ENCODE results near the gene BIRC2. TPM values are rescaled to one million over a fixed set of nuclear protein-coding genes. Genes with fewer than 3 reads are reported as not detected.

The BIRC2 gene
- total and polyA plus RNA-seq, 10 donors: 24.0 to 101 (median 46.6) TPM

- no peak for DNase-seq
- 80 to 89% (median 84%) methylated on average over 6 of the region's 6 CpGs for WGBS, 5 donors
Observed at GRCh38 chr11:102395720-102396393, 48.8 kb downstream of the BIRC2 start.

DNA sequence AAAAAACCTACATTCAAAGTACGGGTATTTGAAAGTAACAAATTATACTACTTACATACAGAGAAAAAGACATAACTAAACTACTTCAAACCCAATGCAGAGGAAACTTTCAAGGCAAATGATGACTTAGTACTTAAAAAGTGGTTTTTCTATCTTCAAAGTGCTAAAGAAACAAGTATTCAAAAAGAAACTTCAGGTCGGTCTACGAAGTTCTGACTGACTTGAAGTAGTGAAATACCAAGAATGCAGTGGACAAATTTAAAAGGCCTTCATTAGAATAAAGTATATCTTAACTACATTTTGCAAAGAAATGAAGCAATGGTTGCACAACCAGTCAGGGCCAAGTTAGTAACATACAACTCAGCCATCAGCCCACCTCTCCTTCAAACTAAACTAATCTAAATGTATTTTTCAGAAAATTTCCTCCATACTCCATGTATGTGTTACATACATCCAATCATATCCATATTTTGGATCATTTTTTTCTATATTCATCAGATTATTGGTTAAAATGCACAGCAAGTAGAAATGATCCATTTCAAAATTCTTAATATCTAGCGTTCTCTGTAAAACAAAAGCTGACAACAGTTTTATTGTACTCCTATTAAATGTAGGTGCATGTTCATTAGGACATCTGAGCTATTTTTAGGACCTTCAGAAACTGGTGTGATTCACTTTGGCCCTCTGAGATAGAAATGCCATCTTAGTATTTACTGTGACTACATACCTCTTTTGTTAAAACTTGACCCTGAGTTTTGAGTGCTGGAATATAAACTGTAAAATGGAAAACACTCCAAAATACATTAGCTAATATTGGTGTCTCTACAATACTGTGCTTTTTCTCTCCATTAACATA lies 49.9 kb downstream of the BIRC2 start:
- 78 to 85% (median 82%) methylated on average over 4 of the region's 4 CpGs for WGBS, 5 donors
- Histone ChIP-seq H3K9me3 (no peaks in the 10 kb centered on the region), H3K27me3 (replicated peaks in 1 of 7) (no peaks in the 10 kb centered on the region), H3K4me3 (no peak overlapping the region), H3K36me3 (peaks cover 0 to 98% (median 59%) of the 10 kb centered on the region in 6 donors), H3K27ac (peak overlapping the region in 1 of 8 donors; percentile 3), H3K4me1 (peaks cover 0 to 12% (median 0%) of the 10 kb centered on the region in 6 donors)
- intact Hi-C loops (cut with DNase I; ENCODE audit: low total_unique reads): loop anchor here (10.0 kb wide), 1 partner anchor 98 kb away; no protein-coding TSS in a partner anchor
- TF ChIP-seq CTCF (IDR thresholded peaks at IDR 0.05 in 8 of 11, conservative IDR thresholded peaks at IDR 0.05 in 3 of 11) (no peak), POLR2A (IDR thresholded peaks at IDR 0.05) (no peak), POLR2AphosphoS5 (IDR thresholded peaks at IDR 0.05) (no peak)
- no peak for DNase-seq

More at GRCh38 chr11:102395720-102396393, 48.8 kb downstream of the BIRC2 start:
- Histone ChIP-seq H3K9me3 (no peaks in the 10 kb centered on the region), H3K4me1 (peaks cover 0 to 15% (median under 1%) of the 10 kb centered on the region in 6 donors), H3K27me3 (replicated peaks in 1 of 7) (no peaks in the 10 kb centered on the region), H3K4me3 (no peak overlapping the region), H3K27ac (no peak overlapping the region), H3K36me3 (peaks cover 0 to 98% (median 58%) of the 10 kb centered on the region in 6 donors)
- intact Hi-C loops (cut with DNase I; ENCODE audit: low total_unique reads): loop anchor here (10.0 kb wide), 1 partner anchor 99 kb away; no protein-coding TSS in a partner anchor
- TF ChIP-seq CTCF (IDR thresholded peaks at IDR 0.05 in 8 of 11, conservative IDR thresholded peaks at IDR 0.05 in 3 of 11) (no peak), POLR2AphosphoS5 (IDR thresholded peaks at IDR 0.05) (no peak), POLR2A (IDR thresholded peaks at IDR 0.05) (no peak)

DNA sequence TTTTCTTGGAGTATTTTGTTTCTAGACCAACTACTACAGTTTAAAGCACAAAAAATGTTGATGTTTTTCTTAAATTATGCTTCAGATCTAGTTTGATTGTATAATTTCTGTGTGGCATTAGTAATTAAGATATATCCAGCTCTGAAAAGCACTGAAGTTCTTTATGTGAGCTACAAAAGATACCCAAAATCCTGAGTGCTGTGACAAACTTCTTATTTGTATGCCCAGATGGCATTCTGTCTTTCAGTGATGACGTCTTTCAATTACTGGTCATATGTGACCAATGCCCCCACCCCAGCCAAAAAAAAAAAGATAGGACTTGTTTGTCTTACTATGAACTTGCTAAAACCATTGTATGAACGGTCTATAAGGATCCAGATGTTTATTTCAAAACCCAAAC lies 51.3 kb downstream of the BIRC2 start:
- TF ChIP-seq CTCF (IDR thresholded peaks at IDR 0.05 in 8 of 11, conservative IDR thresholded peaks at IDR 0.05 in 3 of 11) (no peak), POLR2A (IDR thresholded peaks at IDR 0.05) (no peak), POLR2AphosphoS5 (IDR thresholded peaks at IDR 0.05) (no peak)
- 88 to 96% (median 90%) methylated on average over 2 of the region's 2 CpGs for WGBS, 5 donors
- Histone ChIP-seq H3K4me1 (peaks cover 0 to 26% (median 5%) of the 10 kb centered on the region in 6 donors), H3K9me3 (no peaks in the 10 kb centered on the region), H3K36me3 (peaks cover 0 to 98% (median 55%) of the 10 kb centered on the region in 6 donors), H3K4me3 (no peak overlapping the region), H3K27me3 (replicated peaks in 1 of 7) (no peaks in the 10 kb centered on the region), H3K27ac (no peak overlapping the region)
- intact Hi-C loops (cut with DNase I; ENCODE audit: low total_unique reads): loop anchor here (10.0 kb wide), 1 partner anchor 97 kb away; no protein-coding TSS in a partner anchor
- no peak for DNase-seq

All from spleen (tissue), 11 donors.